ENCODE results near the gene LPAR1.
A peak's percentile ranks its signal among the peaks of the same experiment; 100 is the strongest.

LPAR1 gene

GRCh38 chr9:111030492-111030891, 7.8 kb downstream of the LPAR1 start:
- Histone ChIP-seq H3K27me3 (replicated peaks; ENCODE audit: control insufficient read depth, insufficient read depth, low read length) (no peaks in the 10 kb centered on the region), H3K36me3 (ENCODE audit: control insufficient read depth, insufficient read depth, low read length) (no peaks in the 10 kb centered on the region), H3K4me3 (replicated peaks; ENCODE audit: low read depth, low read length) (no peak overlapping the region)
- no peak for TF ChIP-seq CTCF (IDR thresholded peaks at IDR 0.05; ENCODE audit: insufficient read depth, low read length, poor library complexity, severe bottlenecking)
- no peak for DNase-seq (ENCODE audit: extremely low read depth, insufficient read length)

- Histone ChIP-seq H3K36me3 (ENCODE audit: control insufficient read depth, insufficient read depth, low read length) (no peaks in the 10 kb centered on the region), H3K27me3 (replicated peaks; ENCODE audit: control insufficient read depth, insufficient read depth, low read length) (no peaks in the 10 kb centered on the region), H3K4me3 (replicated peaks; ENCODE audit: low read depth, low read length) (no peak overlapping the region)
- no peak for DNase-seq (ENCODE audit: extremely low read depth, insufficient read length)
- no peak for TF ChIP-seq CTCF (IDR thresholded peaks at IDR 0.05; ENCODE audit: insufficient read depth, low read length, poor library complexity, severe bottlenecking)
Observed at GRCh38 chr9:111029260-111029659, 9.0 kb downstream of the LPAR1 start.

- no peak for DNase-seq (ENCODE audit: extremely low read depth, insufficient read length)
- TF ChIP-seq CTCF (IDR thresholded peaks at IDR 0.05; ENCODE audit: insufficient read depth, low read length, poor library complexity, severe bottlenecking), result no peak
- no peaks in the 10 kb centered on the region for H3K36me3 ChIP-seq (ENCODE audit: control insufficient read depth, insufficient read depth, low read length)
- H3K4me3 ChIP-seq (replicated peaks; ENCODE audit: low read depth, low read length), result no peak overlapping the region
- no peaks in the 10 kb centered on the region for H3K27me3 ChIP-seq (replicated peaks; ENCODE audit: control insufficient read depth, insufficient read depth, low read length)
Observed at GRCh38 chr9:111027798-111028197, 10.5 kb downstream of the LPAR1 start.

GRCh38 chr9:111023128-111023527, 15.1 kb downstream of the LPAR1 start:
- no peak for DNase-seq (ENCODE audit: extremely low read depth, insufficient read length)
- Histone ChIP-seq H3K36me3 (ENCODE audit: control insufficient read depth, insufficient read depth, low read length) (no peaks in the 10 kb centered on the region), H3K27me3 (replicated peaks; ENCODE audit: control insufficient read depth, insufficient read depth, low read length) (no peaks in the 10 kb centered on the region), H3K4me3 (replicated peaks; ENCODE audit: low read depth, low read length) (no peak overlapping the region)
- TF ChIP-seq CTCF (IDR thresholded peaks at IDR 0.05; ENCODE audit: insufficient read depth, low read length, poor library complexity, severe bottlenecking), result no peak

GRCh38 chr9:111020594-111020993, 17.7 kb downstream of the LPAR1 start:
- no peak for DNase-seq (ENCODE audit: extremely low read depth, insufficient read length)
- Histone ChIP-seq H3K4me3 (replicated peaks; ENCODE audit: low read depth, low read length) (no peak overlapping the region), H3K36me3 (ENCODE audit: control insufficient read depth, insufficient read depth, low read length) (no peaks in the 10 kb centered on the region), H3K27me3 (replicated peaks; ENCODE audit: control insufficient read depth, insufficient read depth, low read length) (no peaks in the 10 kb centered on the region)
- no peak for TF ChIP-seq CTCF (IDR thresholded peaks at IDR 0.05; ENCODE audit: insufficient read depth, low read length, poor library complexity, severe bottlenecking)

GRCh38 chr9:111016426-111017045, 21.7 kb downstream of the LPAR1 start:
- Histone ChIP-seq H3K4me3 (replicated peaks; ENCODE audit: low read depth, low read length) (no peak overlapping the region), H3K27me3 (replicated peaks; ENCODE audit: control insufficient read depth, insufficient read depth, low read length) (no peaks in the 10 kb centered on the region), H3K36me3 (ENCODE audit: control insufficient read depth, insufficient read depth, low read length) (no peaks in the 10 kb centered on the region)
- no peak for TF ChIP-seq CTCF (IDR thresholded peaks at IDR 0.05; ENCODE audit: insufficient read depth, low read length, poor library complexity, severe bottlenecking)
- DNase-seq (ENCODE audit: extremely low read depth, insufficient read length), result peak; percentile 31

Measured in GM06990 (cell line).